K562 (cell line): Measurements from ENCODE around the gene SATB1. TPM values are rescaled to one million over a fixed set of nuclear protein-coding genes. Genes with fewer than 3 reads are reported as not detected.

Experiments used
- ATAC-seq: fragments of 200-7000 bp; cut with Tn5 transposase; 3 replicates; pipeline ENCODE4 v1.9.1; 2020; ENCODE audit warnings: moderate library complexity
- BruUV-seq: library from RNA; stranded (reverse); fragments of 400-500 nt; replicated peaks from 2 replicates; lab custom pipeline; 2021; lab: Mats Ljungman, UMichigan
- CTCF ChIA-PET: fragments of 300-600 bp; formaldehyde crosslinking; extraction: SDS; loops from one replicate; lab custom pipeline; 2021; ENCODE audit warnings: low intra/inter-chr PET ratio; lab: Yijun Ruan, JAX
- POLR2A ChIA-PET: fragments of 300-600, 350-650 bp; sonication (Branson Sonifier 250); formaldehyde crosslinking; extraction: SDS; loops from one replicate; lab custom pipeline; 2021; ENCODE audit warnings: antibody characterized with exemption, inconsistent platforms; lab: Yijun Ruan, JAX
- DNase-seq, 4 experiments: peaks; one replicate each; pipeline versions ENCODE4 v3.0.0 to v3.0.0-alpha.2; 2011 to 2018; ENCODE audit warnings: low spot score in 3 of 4, mixed read lengths in 3 of 4; ENCODE audit errors: extremely low read depth in 1 of 4
- FAIRE-seq: peaks from 2 replicates; lab custom pipeline; 2011; peaks lifted over from hg19 to GRCh38; lab: Jason Lieb, UNC
- H2AFZ ChIP-seq: 2 replicates; pipeline ENCODE4 v1.6.0; 2011; ENCODE audit warnings: low read depth, low read length, control low read depth, inconsistent platforms
- H3K27ac ChIP-seq: fragments of 200-600 bp; 3 replicates; pipeline ENCODE4 v1.8.0; 2011; ENCODE audit warnings: low read depth, mild to moderate bottlenecking, control low read depth, inconsistent platforms, low read length, moderate library complexity, mixed read lengths; ENCODE audit errors: extremely low read depth
- H3K27me3 ChIP-seq, 2 experiments: fragments of 300-600 bp in 1 of 2; 2 replicates in 1 of 2; 3 replicates in 1 of 2; pipeline versions ENCODE4 v1.6.0 to v1.8.0; 2011; ENCODE audit warnings: inconsistent platforms in 2 of 2, low read length in 2 of 2, mild to moderate bottlenecking in 1 of 2, mixed read lengths in 1 of 2, moderate library complexity in 1 of 2; ENCODE audit not compliant: control insufficient read depth in 2 of 2, insufficient read depth in 2 of 2
- H3K36me3 ChIP-seq: fragments of 300-600 bp; 3 replicates; pipeline ENCODE4 v1.8.0; 2011; ENCODE audit warnings: mild to moderate bottlenecking, low read length, inconsistent platforms; ENCODE audit not compliant: control insufficient read depth, insufficient read depth
- H3K4me1 ChIP-seq, 2 experiments: fragments of 200-600 bp in 1 of 2; replicated peaks in 1 of 2; 2 replicates in 1 of 2; 3 replicates in 1 of 2; pipeline versions ENCODE4 v1.5.1 to v1.8.0; 2011; ENCODE audit warnings: inconsistent platforms in 2 of 2, low read length in 2 of 2, mild to moderate bottlenecking in 1 of 2, mixed read lengths in 1 of 2, moderate library complexity in 1 of 2; ENCODE audit not compliant: control insufficient read depth in 2 of 2, insufficient read depth in 2 of 2
- H3K4me2 ChIP-seq: 2 replicates; pipeline ENCODE4 v1.6.1; 2011; ENCODE audit warnings: low read length, control low read depth, inconsistent platforms, mixed read lengths; ENCODE audit not compliant: insufficient read depth
- H3K4me3 ChIP-seq: fragments of 200-600 bp; sonication (generic), shearing (Covaris generic); 2 replicates; pipeline ENCODE4 v1.5.1; 2016; ENCODE audit warnings: control low read depth, inconsistent platforms
- H3K79me2 ChIP-seq: fragments of 200-600 bp; 3 replicates; pipeline ENCODE4 v1.8.0; 2011; ENCODE audit warnings: low read length, inconsistent platforms; ENCODE audit not compliant: control insufficient read depth, insufficient read depth
- H3K9ac ChIP-seq, 2 experiments: 2 replicates each; pipeline versions ENCODE4 v1.6.0 to v1.6.1; 2011; ENCODE audit warnings: low read depth in 2 of 2, low read length in 2 of 2, control low read depth in 1 of 2, inconsistent platforms in 1 of 2, mild to moderate bottlenecking in 1 of 2, mixed read lengths in 1 of 2; ENCODE audit not compliant: insufficient read depth in 1 of 2
- H3K9me1 ChIP-seq: one replicate; pipeline ENCODE4 v1.6.0; 2011; ENCODE audit warnings: inconsistent platforms, mild to moderate bottlenecking, low read length, moderate library complexity; ENCODE audit not compliant: control insufficient read depth, insufficient read depth
- H3K9me3 ChIP-seq: replicated peaks from 2 replicates; pipeline ENCODE4 v1.5.1; 2011; ENCODE audit warnings: low read depth, low read length, inconsistent platforms; ENCODE audit not compliant: control insufficient read depth, insufficient read depth
- H4K20me1 ChIP-seq: replicated peaks from 2 replicates; pipeline ENCODE4 v1.6.1; 2011; ENCODE audit warnings: low read length, inconsistent platforms, mixed read lengths; ENCODE audit not compliant: control insufficient read depth, insufficient read depth
- SFPQ ChIP-seq: fragments of 200-400 bp; formaldehyde crosslinking; IDR thresholded peaks from 2 replicates; pipeline ENCODE4 v1.6.1; 2017; ENCODE audit warnings: mild to moderate bottlenecking, low read depth, low read length, moderate library complexity
- WGBS: fragments of 100-300 bp; shearing (Covaris generic); methylation state at CpG from one replicate; pipeline ENCODE4 v1.1.6; 2016; ENCODE audit warnings: low coverage, mixed read lengths; ENCODE audit not compliant: insufficient coverage; ENCODE audit errors: missing lambda C conversion rate; 5-methylcytosine and 5-hydroxymethylcytosine counted together
- in situ Hi-C: fragments of 300-500 bp; cut with MboI; formaldehyde crosslinking; loops from 4 replicates; pipeline ENCODE4 v1.15.0; 2018; ENCODE audit warnings: inconsistent platforms, mixed read lengths
- intact Hi-C: fragments of 100-400 bp; cut with micrococcal nuclease; formaldehyde crosslinking; loops from 2 replicates; pipeline ENCODE4 v1.14.2; 2022
- polyA plus RNA-seq, 8 experiments: library from polyadenylated mRNA; depleted of rRNA in 4 of 8; stranded (reverse) in 5 of 8; unstranded in 3 of 8; fragments of >200 nt; fragmentation: Nextera tagmentation in 2 of 8; fragmentation: Illumina TruSeq in 1 of 8; extraction: Ambion mirVana in 2 of 8; extraction: Trizol in 1 of 8; gene quantifications; 2 replicates each; pipeline versions ENCODE4 v1.2.1 to v1.2.3, GENCODE V29; 2011 to 2014; ENCODE audit warnings: inconsistent platforms in 1 of 8, missing spikeins in 1 of 8
- total RNA-seq, 7 experiments: library from RNA; depleted of rRNA in 6 of 7; stranded (reverse); fragments of >200 nt in 6 of 7; fragmentation: Illumina TruSeq in 2 of 7; extraction: Trizol in 2 of 7; gene quantifications; 2 replicates each; pipeline versions ENCODE4 v1.2.1 to v1.2.3, GENCODE V29; 2011 to 2021; ENCODE audit warnings: low replicate concordance in 1 of 7

SATB1 gene
- total and polyA plus RNA-seq, 9 of the 15 experiments (the other 6 are each of a cell fraction or from before 2014, with no cell fraction given): 0.03 to 2.5 (median 0.15) TPM; not detected in 1

DNA sequence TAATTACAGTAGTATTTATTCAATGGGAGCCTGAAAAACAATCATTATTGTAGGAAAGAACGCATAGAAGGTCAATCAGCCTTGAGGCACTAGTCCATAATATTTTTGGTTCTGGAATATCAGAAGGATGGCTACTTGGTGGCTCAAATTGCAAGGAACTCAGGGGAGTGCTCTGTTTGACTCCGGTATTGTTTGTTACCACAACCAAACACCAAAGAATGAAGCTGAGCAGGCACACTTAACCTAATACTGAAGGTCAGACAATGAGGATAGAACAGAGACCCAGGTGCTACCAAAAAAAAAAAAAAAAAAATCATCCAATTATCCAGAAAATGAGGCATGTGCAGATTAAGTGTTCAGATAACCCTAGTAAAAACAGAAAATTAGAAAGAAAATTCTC lies 11.1 kb upstream of the SATB1 start:
- intact Hi-C loops: no loop called here
- in situ Hi-C loops: no loop called here
- no TSS peak for BruUV-seq

More for the DNA sequence above, 11.1 kb upstream of the SATB1 start:
- no peak for TF ChIP-seq SFPQ
- no peak overlapping the region for H3K4me2 ChIP-seq
- H3K9me1 ChIP-seq: no peaks in the 10 kb centered on the region
- no peaks in the 10 kb centered on the region for H3K9me3 ChIP-seq
- H3K79me2 ChIP-seq: no peaks in the 10 kb centered on the region
- CTCF ChIA-PET: no interaction called here
- 3% methylated on average over 2 of the region's 2 CpGs for WGBS
- FAIRE-seq (no peak), ATAC-seq (no peak), DNase-seq (no peak)
- no peaks in the 10 kb centered on the region for H3K36me3 ChIP-seq
- H4K20me1 ChIP-seq: no peaks in the 10 kb centered on the region
- POLR2A ChIA-PET: no interaction called here
- H3K4me3 ChIP-seq: no peak overlapping the region
- H3K9ac ChIP-seq: no peak overlapping the region
- H2AFZ ChIP-seq: no peak overlapping the region
- no peaks in the 10 kb centered on the region for H3K27me3 ChIP-seq
- no peak overlapping the region for H3K27ac ChIP-seq
- no peaks in the 10 kb centered on the region for H3K4me1 ChIP-seq
